ENCODE results near the gene LTC4S. TPM values are rescaled to one million over a fixed set of nuclear protein-coding genes. Genes with fewer than 3 reads are reported as not detected.

The LTC4S gene
- total and polyA plus RNA-seq, 2 donors (not counting 3 experiments of a cell fraction or from before 2014, with no cell fraction given), result 0.95 to 6.3 TPM

DNA sequence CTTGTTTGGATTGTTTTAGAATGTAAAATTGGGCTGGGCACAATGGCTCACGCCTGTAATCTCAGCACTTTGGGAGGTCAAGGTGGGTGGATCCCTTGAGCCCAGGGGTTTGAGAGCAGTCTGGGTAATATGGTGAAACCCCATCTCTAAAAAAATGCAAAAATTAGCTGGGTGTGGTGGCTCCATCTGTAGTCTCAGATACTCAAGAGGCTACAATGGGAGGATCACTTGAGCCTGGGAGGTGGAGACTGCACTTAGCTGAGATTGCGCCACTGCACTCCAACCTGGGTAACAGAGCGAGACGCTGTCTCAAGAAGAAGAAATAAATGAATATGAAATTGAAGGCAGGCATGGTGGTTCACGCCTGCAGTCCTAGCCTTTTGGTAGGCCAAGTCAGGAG is 39.8 kb upstream of the LTC4S start:
- H3K27me3 ChIP-seq (ENCODE audit: control insufficient read depth in 2 of 2, insufficient read depth in 2 of 2, low read length in 2 of 2), result no peaks in the 10 kb centered on the region
- peaks cover under 1% of the 10 kb centered on the region for H4K20me1 ChIP-seq (replicated peaks; ENCODE audit: control insufficient read depth, extremely low read depth, insufficient read depth, low read length)
- no peak overlapping the region for H2AFZ ChIP-seq (ENCODE audit: low read depth, low read length)
- no TSS peak for BruUV-seq (replicated peaks)
- TF ChIP-seq EZH2 (IDR thresholded peaks at IDR 0.05; ENCODE audit: borderline replicate concordance, low read depth, low read length, severe bottlenecking) (no peak), JUN (IDR thresholded peaks at IDR 0.05; ENCODE audit: borderline replicate concordance, insufficient read depth, insufficient read length, low read depth) (no peak), POLR2A (IDR thresholded peaks at IDR 0.05; ENCODE audit: low read depth, low read length) (no peak), MYC (IDR thresholded peaks at IDR 0.05; ENCODE audit: low read depth, low read length) (no peak), FOS (IDR thresholded peaks at IDR 0.05; ENCODE audit: borderline replicate concordance, insufficient read depth, low read length) (no peak), POLR2AphosphoS5 (IDR thresholded peaks at IDR 0.05; ENCODE audit: insufficient read depth, low read depth, low read length) (no peak), GATA2 (IDR thresholded peaks at IDR 0.05; ENCODE audit: insufficient read depth, insufficient read length, low read depth, low read length) (no peak)
- TF ChIP-seq, protein P1, sequence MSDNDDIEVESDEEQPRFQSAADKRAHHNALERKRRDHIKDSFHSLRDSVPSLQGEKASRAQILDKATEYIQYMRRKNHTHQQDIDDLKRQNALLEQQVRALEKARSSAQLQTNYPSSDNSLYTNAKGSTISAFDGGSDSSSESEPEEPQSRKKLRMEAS (IDR thresholded peaks at IDR 0.05; ENCODE audit: insufficient read depth, insufficient read length), result no peak
- TF ChIP-seq, protein P2, sequence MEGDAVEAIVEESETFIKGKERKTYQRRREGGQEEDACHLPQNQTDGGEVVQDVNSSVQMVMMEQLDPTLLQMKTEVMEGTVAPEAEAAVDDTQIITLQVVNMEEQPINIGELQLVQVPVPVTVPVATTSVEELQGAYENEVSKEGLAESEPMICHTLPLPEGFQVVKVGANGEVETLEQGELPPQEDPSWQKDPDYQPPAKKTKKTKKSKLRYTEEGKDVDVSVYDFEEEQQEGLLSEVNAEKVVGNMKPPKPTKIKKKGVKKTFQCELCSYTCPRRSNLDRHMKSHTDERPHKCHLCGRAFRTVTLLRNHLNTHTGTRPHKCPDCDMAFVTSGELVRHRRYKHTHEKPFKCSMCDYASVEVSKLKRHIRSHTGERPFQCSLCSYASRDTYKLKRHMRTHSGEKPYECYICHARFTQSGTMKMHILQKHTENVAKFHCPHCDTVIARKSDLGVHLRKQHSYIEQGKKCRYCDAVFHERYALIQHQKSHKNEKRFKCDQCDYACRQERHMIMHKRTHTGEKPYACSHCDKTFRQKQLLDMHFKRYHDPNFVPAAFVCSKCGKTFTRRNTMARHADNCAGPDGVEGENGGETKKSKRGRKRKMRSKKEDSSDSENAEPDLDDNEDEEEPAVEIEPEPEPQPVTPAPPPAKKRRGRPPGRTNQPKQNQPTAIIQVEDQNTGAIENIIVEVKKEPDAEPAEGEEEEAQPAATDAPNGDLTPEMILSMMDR (IDR thresholded peaks at IDR 0.05; ENCODE audit: extremely low read depth in 1 of 2, insufficient read depth in 1 of 2, low read depth in 1 of 2, low read length in 2 of 2), result no peak
- H3K79me2 ChIP-seq (ENCODE audit: control insufficient read depth, insufficient read depth, low read length), result peaks cover 64% of the 10 kb centered on the region
- no peaks in the 10 kb centered on the region for H3K4me1 ChIP-seq (ENCODE audit: control insufficient read depth, extremely low read depth, insufficient read depth, low read length)
- intact Hi-C loops (cut with micrococcal nuclease), result no loop called here
- H3K9me1 ChIP-seq (replicated peaks; ENCODE audit: control insufficient read depth, extremely low read depth, insufficient read depth, low read length), result no peaks in the 10 kb centered on the region
- no peak for DNase-seq (ENCODE audit: low read depth, low spot score)
- H3K27ac ChIP-seq (ENCODE audit: insufficient read depth, low read depth, low read length), result no peak overlapping the region
- ChIA-PET POLR2A (interaction anchor here (0.7 kb wide), 1 partner anchor 8 kb away, joined by 5 read pairs; no protein-coding TSS in a partner anchor), CTCF (interaction anchor here (2.3 kb wide), 1 partner anchor 10 kb away, joined by 15 read pairs; no protein-coding TSS in a partner anchor)
- dilution Hi-C loops (cut with MboI; ENCODE audit: extremely low pct_ligation_motif_present, low sequenced_read_pairs), result no loop called here
- no peak overlapping the region for H3K4me3 ChIP-seq (replicated peaks in 1 of 3; ENCODE audit: insufficient read depth in 1 of 3, low read depth in 1 of 3, low read length in 3 of 3)
- peaks cover 0 to 4% of the 10 kb centered on the region in 2 experiments for H3K36me3 ChIP-seq (ENCODE audit: control insufficient read depth in 2 of 2, extremely low read depth in 1 of 2, insufficient read depth in 2 of 2, low read length in 2 of 2)
- no peak for FAIRE-seq
- H3K9me3 ChIP-seq (replicated peaks; ENCODE audit: control insufficient read depth, insufficient read depth, low read length), result no peaks in the 10 kb centered on the region
- no peak overlapping the region for H3K4me2 ChIP-seq (ENCODE audit: insufficient read depth, low read length)
- H3K9ac ChIP-seq (replicated peaks; ENCODE audit: extremely low read depth, insufficient read depth, low read length), result no peak overlapping the region

Measured in endothelial cell of umbilical vein (primary cell).